Stimulated activated CD8-positive, alpha-beta memory T cell treated with anti-CD3 and anti-CD28 coated beads, Interleukin-4, amount 100 ng/mL, for 4 hours (primary cell): Measurements from ENCODE around the gene REG1A.

ENCODE experiments used
- DNase-seq, 2 donors: peaks; one replicate each; pipeline ENCODE4 v3.0.0-alpha.2; 2020; ENCODE audit warnings: low read depth in 2 of 2, low spot score in 1 of 2

Gene REG1A, protein sequence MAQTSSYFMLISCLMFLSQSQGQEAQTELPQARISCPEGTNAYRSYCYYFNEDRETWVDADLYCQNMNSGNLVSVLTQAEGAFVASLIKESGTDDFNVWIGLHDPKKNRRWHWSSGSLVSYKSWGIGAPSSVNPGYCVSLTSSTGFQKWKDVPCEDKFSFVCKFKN

DNA sequence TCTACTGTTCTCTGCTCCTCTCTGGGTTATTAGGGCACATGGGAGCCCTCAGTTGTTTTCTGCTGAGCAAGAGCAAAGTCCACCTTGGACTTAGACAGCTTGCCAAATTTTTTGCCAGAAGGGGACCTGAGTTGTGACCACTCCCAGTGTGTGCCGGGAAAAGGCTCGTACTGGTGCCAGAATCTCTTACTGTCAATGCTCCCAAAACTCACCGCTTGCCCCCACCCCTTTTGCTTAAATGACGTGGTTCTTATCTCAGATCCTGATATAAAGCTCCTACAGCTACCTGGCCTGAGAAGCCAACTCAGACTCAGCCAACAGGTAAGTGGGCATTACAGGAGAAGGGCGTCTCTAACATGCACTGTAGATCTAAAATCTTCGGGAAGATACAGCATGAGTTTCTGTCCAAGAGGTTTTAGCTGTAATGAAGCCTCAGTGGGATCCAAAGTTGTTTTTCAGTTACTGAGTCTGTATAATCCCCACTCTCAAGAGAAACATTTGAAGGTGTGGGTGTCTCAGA lies at the start of gene REG1A:
Gene REG1A (plus strand): TSS at position 295 of the 520 bp plus-strand sequence. CDS start 374 bp downstream, outside the sequence.
- DNase-seq = no peak

DNA sequence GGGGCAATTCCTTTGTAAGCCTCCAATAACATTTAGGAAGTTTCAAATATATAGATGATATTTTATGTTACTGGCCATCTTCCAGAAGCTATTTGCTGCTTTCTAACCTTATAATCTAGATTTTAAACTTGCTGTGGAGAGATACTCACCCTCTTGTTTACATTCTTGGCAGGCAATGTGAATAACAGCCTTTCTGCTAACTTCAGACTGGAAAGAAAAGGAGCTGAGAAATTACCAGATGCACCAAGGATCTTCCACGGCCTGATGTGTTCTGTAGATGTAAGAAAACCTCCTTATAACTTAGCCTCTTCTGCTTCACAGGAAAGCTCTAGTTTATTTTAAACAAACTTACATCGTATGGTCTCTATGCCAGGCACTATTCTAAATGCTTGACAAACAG lies 49.2 kb upstream of the REG1A start:
- DNase-seq = no peak

GRCh38 chr2:79082987-79083386 lies 37.3 kb upstream of the REG1A start:
- DNase-seq = no peak

GRCh38 chr2:79083597-79084251 lies 36.6 kb upstream of the REG1A start:
- no peak for DNase-seq

- DNase-seq = no peak
These were observed 35.7 kb upstream of the REG1A start for GRCh38 chr2:79084495-79085135.

DNA sequence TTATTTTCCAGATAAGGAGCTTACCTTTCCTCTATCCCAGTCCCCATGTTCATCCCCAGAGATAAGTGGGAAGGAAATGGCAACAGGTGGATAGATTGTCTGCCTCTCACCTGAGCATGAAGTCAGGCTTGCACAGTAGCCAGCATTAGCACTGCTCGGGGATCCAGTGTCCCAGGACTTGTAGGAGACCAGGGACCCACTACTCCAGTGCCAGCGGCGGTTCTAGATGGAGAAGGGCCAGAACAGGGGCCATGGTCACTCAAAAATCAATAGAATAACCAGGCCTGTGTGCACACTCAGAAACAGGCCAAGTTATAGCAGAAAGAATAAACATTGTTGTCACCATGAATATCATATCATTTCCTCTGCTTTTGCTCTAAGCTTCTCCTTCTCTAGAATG lies 34.9 kb upstream of the REG1A start:
- no peak for DNase-seq

DNA sequence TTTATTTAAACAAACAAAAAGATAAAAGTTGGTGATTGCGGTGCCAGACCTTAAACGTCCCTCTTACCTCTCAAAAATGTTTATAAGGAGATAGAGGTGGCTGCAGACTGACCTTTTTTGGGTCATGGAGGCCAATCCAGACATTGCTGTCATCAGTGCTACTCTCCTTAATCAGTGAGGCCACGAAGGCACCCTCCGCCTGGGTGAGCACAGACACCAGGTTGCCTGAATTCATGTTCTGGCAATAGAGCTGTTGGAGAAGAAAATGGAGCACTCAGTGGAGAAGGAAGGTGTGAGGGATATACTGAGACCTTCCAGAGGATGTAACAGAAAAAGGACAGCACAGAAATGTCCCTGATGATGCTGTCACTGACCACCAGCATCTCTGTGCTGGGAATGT lies 34.0 kb upstream of the REG1A start:
- no peak for DNase-seq

- no peak for DNase-seq
These were observed 32.4 kb upstream of the REG1A start, which contains the start of gene REG1B for GRCh38 chr2:79087785-79088364. REG1B (minus strand) TSS chr2:79087993; CDS start chr2:79087612, 381 bp downstream.

- no peak for DNase-seq
These were observed 29.6 kb upstream of the REG1A start for GRCh38 chr2:79090693-79091092.

DNA sequence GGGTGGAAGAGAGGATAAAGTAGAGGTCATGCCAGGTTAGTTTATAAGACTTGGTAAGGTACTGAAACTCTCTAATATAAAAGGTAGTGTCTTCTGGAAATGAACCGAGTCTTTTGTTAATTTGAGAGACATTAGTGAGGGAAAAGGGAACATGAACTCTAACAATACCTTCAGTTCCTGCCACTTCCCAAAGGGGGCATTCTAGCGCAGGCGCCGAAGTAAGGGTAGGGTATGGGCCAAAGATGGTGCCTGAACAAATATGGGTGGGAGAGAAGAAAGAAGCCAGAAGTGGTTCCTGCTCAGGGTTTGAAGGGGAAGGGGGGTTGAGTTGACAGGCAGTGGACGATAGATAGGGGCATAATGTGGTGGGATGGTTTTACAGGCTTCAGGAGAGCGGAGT lies 22.4 kb upstream of the REG1A start:
- DNase-seq = no peak

- DNase-seq = no peak
These were observed 21.1 kb upstream of the REG1A start for GRCh38 chr2:79099140-79099686.

- DNase-seq = no peak
These were observed 20.0 kb upstream of the REG1A start for GRCh38 chr2:79100285-79100684.

- DNase-seq = no peak
These were observed 19.3 kb upstream of the REG1A start for GRCh38 chr2:79101024-79101423.

- no peak for DNase-seq
These were observed 17.1 kb upstream of the REG1A start for GRCh38 chr2:79103214-79103613.

DNA sequence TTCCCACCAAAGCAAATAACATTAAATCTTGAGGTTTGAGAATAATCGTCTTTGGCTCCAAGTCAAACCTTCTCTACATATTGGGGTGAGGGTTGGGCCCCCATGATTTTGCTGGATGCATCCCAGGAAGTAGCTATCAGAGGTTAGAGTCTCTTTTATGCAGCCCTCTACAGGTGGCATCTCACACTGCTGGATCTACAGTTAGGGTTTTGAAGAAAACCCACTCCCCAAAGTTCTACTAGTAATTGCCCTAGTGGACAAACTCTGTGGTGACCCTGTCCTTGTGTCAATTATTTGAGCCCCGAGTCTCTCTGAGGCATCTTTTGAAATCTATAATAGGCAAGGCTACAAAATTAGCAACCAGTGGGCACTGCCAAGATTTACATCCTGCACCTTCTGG lies 15.0 kb upstream of the REG1A start:
- DNase-seq = no peak

DNA sequence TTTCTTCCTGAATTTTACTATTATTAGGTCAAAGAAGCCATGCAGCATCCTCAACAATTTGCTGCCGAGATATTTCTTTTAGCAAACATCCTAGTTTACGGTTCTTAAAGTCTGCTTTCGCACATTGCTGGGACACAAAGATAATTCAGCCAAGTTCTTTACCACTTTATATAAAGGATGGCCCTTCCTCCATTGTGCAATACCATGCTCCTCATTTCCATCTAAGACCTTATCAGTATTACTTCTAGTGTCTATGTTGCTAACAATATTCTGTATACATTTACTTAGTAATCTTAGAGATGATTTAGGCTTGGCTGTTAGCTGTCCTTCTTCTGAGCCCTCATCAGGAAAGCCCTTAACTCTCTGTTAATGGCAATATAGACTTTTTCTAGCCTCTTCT lies 8.0 kb upstream of the REG1A start:
- no peak for DNase-seq

- DNase-seq = no peak
These were observed 5.3 kb upstream of the REG1A start for GRCh38 chr2:79114797-79115494.

- DNase-seq = no peak
These were observed 3.0 kb upstream of the REG1A start for GRCh38 chr2:79116997-79117928.

DNA sequence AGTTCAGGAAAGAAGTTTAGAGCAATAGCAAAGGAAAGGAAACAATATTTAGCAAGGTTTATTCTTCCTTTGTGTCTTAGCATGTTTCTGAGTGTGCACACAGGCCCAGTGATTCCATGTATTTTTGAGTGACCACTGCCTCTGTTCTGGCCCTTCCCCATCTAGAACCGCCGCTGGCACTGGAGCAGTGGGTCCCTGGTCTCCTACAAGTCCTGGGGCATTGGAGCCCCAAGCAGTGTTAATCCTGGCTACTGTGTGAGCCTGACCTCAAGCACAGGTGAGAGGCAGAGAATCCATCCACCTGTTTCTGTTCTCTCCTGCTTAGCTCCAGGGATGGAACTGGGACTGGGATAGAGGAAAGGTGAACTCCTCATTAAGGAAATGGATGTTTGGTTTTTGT lies 2.4 kb downstream of the REG1A start:
- no peak for DNase-seq
